ENCODE results near the gene KRT7.
A peak's percentile ranks its signal among the peaks of the same experiment; 100 is the strongest.
"Not testable (repeated sequence)": the region's sequence is repeated elsewhere in the genome, so short reads cannot be mapped to it uniquely, and the experiment has no call there.

Gene KRT7

DNA sequence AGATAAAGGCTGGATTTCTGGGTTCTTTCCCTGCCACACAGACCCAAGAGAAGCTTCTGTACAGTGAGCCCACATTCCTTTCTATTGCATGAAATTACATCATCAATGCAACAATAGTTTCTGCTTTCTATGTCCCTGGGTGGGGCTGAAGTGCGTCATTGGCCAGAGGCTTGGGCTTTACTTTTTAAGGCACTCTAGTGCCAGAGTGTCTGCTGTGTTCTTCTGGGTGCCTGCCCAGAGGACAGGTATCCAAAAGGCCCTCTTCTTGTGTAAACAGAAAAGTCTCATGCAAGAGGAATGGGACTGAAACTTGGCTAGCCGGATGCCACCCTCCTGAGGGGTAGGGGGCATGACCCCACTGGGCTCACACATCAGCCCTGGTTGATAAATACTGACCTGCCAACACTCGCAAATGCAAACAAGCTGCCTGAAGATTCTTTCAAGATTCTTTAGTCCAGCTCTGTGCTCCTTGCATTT lies 47.3 kb downstream of the KRT7 start:
- TF ChIP-seq, protein P1, sequence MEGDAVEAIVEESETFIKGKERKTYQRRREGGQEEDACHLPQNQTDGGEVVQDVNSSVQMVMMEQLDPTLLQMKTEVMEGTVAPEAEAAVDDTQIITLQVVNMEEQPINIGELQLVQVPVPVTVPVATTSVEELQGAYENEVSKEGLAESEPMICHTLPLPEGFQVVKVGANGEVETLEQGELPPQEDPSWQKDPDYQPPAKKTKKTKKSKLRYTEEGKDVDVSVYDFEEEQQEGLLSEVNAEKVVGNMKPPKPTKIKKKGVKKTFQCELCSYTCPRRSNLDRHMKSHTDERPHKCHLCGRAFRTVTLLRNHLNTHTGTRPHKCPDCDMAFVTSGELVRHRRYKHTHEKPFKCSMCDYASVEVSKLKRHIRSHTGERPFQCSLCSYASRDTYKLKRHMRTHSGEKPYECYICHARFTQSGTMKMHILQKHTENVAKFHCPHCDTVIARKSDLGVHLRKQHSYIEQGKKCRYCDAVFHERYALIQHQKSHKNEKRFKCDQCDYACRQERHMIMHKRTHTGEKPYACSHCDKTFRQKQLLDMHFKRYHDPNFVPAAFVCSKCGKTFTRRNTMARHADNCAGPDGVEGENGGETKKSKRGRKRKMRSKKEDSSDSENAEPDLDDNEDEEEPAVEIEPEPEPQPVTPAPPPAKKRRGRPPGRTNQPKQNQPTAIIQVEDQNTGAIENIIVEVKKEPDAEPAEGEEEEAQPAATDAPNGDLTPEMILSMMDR (conservative IDR thresholded peaks at IDR 0.05; ENCODE audit: low read length), result no peak

DNA sequence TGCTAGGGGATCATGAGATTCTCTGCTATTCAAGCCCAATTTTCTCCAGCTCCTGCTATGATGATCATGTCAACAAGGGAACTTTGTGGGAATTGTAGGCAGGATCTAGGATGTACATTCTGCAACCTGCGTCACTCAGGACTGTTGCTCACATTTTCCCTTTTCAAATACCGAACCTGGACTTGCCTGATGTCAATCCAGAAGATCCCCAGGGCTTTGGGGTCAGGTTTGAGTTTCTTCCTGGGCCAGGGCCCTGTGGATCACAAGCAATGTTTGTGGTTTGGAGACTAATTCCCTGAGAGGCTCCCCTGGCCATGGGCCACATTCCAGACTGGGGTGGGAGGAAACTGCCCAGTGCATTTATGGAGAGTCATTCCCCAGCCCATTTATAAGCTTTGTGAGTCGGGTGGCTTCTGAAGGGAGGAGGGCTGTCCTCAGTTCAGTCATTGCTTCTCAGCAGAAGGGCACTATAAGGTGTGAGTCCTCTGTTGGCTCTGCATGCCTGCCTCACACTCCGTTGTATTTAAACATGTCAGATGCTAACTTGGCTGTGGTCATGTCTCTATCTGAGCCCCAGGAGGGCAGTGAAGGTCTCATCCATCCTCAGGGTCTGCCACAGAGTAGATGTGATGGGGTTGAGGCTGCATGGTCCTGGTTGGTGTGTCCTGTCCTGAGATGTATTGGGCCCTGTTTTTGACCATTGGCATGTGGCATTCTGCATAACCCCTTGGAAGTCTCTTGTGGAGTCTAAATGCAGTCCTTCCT lies 47.9 kb downstream of the KRT7 start:
- DNase-seq (ENCODE audit: low read depth), result peak; percentile 99
- TF ChIP-seq, protein P1 (conservative IDR thresholded peaks at IDR 0.05; ENCODE audit: low read length), result 0 out of 2 replicates have a peak, but pooled peaks have one; percentile 1
- no peak overlapping the region for H3K4me3 ChIP-seq (ENCODE audit: low read length)

More for the DNA sequence above, 47.3 kb downstream of the KRT7 start:
- peak; percentile 97 for DNase-seq (ENCODE audit: low read depth)
- no peak overlapping the region for H3K4me3 ChIP-seq (ENCODE audit: low read length)

DNA sequence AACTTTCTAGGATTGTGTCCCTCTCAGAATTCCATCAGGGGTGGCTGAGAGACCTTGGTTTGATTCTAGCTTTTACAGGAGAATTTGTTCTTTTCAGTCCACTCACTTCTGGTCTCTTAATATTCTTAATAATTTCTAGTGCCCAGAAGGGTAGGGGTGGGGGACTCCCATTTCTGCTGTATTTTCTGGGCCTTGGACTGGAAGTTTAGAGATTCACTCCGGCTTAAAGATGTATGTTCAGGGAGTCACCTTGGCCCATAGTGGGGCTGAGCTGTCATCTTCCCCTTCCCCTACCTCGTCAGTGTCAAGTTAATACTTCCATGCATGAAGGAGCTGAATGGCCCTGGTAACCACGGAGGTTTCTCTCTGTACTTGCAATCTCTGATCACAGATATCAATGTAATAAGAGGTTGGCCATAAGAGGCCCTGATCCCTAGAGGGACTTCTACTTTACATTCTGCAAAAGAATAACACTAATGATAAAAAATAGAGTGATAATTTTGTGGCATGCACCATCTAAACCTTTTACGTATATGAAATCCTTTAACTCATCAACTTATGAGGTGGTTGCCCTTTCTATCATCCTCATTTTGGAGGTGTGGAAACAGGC lies 51.6 kb downstream of the KRT7 start:
- TF ChIP-seq, protein P1 (conservative IDR thresholded peaks at IDR 0.05; ENCODE audit: low read length), result no peak
- no peak for DNase-seq (ENCODE audit: low read depth)

DNA sequence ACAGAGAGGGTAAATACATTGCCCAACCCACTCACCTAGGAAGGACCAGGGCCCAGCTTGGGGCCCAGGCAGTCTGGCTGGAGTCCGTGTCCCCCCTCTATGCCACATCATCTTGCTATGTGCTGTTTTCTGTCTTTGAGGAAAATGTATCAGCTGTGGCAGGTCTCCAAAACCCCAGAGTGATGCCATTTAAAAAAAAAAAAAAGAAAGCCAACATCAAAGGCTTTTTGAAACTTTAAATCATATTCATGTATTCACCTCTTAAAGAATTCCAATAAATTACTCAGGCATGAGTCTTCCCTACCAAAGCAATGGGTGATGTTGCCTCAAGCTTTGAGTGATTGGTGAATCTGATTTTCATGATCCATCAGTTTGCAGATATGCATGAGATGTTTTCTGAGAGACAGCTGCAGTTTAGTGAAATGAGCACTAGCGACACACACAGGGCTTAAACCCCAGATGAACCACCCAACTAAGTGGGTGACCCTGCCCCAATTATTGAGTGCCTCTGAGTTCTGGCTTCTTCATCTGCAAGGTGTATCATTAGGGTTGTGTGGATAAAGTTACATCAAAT lies 52.2 kb downstream of the KRT7 start:
- DNase-seq (ENCODE audit: low read depth), result peak; percentile 48
- TF ChIP-seq, protein P1 (conservative IDR thresholded peaks at IDR 0.05; ENCODE audit: low read length), result no peak
- H3K4me3 ChIP-seq (ENCODE audit: low read length), result no peak overlapping the region

More for the DNA sequence above, 51.6 kb downstream of the KRT7 start:
- no peak overlapping the region for H3K4me3 ChIP-seq (ENCODE audit: low read length)

DNA sequence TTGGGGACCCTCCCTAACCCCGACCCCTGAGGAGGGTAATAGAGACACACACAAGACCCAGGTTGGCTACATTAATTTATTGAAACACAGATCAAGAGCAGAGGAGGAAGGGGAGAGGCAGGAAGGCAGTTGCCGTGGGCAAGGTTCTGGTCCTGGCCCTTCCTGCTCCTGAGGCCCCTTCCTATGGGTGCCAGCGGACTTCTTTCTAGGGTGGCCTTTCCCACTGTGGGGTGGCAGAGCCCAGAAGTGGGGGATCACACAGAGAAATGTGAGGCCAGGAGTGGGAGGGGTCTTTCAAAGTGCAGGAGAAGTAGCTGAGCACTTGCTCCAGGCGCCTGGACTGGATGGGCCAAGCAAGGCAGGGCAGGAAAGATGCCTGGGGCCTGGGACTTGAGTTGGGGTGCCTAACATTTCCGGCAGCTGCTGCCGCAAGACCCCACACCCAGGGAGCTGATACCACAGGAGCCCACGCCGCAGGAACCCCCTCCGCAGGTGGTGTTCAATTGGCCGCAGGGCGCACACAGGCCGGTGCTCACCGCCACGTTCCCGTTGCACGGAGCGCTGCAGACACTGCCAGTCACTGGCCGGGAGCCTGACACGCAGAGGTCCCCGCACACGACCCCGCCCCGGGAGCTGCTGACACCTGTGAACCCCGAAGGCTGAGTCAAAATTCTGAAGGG lies 52.9 kb downstream of the KRT7 start:
- TF ChIP-seq, protein P1 (conservative IDR thresholded peaks at IDR 0.05; ENCODE audit: low read length), result no peak
- DNase-seq (ENCODE audit: low read depth), result no peak
- no peak overlapping the region for H3K4me3 ChIP-seq (ENCODE audit: low read length)

DNA sequence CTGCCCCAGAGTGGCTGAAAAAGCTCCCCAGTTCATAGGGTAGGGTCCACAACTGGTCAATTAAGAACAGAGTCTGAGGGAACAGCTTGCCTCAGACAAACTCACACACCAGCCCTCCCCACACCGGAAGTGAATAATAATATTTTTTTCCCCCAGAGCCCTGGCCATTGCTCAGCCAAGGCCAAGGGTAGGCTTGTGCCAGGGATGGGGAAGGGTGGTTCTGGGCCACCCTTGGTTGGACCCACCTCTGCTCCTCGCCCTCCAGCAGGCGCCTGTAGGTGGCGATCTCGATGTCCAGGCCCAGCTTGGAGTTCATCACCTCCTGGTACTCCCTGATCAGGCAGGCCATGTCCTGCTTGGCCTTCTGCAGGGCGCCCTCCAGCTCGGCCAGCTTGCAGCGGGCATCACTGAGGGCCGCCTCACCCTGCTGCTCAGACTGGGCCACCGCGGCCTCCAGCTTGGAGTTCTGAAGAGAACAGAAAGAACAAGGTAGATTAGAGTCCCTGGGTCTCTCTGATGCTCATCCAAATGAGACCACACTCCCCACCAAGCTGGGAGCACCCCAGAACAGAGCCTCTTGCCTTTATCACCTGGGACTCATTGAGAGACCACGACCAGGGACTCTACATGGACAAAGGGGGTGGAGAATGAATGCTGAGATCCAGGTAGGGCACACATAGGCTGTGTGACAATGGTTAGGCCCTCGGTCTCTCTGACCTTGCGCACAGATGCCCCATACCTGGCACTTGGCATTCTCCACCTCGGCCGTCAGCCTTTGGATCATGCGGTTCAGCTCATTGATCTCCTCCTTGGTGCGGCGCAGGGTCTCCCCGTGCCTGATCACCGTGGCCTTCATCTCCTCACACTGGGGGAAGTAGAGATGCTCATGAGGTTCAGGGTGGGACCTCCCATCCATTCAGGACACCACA lies 54.1 kb downstream of the KRT7 start:
- not testable (repeated sequence) for H3K4me3 ChIP-seq (ENCODE audit: low read length); DNase-seq (ENCODE audit: low read depth)

DNA sequence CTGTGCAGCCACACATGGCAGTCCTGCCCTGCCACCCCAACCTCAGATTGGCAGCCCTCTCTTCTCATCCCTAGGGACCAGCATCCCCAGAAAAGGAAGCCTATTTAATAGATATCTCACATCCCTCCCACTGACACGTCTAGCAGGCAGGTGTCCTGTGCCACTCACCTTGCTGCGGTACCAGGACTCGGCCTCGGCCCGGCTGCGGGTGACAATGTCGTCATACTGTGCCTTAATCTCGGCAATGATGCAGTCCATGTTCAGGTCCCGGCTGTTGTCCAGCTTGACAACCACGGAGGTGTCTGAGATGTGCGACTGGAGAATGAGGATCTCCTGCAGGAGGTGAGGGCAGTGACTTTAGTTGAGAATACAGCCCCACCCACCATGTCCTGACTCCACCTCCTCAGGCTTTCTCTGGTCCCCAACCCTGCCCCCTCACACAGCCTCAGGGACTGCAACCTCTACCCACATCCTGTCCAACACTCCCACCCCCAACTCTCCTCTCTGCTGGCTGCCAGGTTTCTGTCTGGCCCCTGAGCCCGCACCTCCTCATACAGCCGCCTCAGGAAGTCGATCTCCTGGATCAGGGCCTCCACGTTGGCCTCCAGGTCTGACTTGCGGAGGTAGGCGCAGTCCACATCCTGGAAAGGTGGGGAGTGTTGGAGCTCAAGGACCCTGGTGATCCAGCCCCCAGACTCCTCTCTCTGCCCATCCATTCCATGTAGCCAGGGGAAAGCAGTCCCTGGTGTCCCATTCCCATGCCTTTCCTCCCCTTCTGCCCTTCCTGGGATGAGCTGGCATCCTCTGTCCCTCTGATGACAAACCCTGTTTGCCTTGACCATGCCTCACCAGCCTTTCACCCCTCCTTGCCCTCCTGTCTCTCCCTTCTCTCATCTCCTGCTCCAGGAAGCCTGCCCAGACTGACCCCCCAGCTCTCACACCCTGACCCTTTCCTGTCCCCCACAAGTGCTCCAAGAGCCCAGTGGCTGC lies 55.1 kb downstream of the KRT7 start:
- not testable (repeated sequence) for DNase-seq (ENCODE audit: low read depth); H3K4me3 ChIP-seq (ENCODE audit: low read length)

DNA sequence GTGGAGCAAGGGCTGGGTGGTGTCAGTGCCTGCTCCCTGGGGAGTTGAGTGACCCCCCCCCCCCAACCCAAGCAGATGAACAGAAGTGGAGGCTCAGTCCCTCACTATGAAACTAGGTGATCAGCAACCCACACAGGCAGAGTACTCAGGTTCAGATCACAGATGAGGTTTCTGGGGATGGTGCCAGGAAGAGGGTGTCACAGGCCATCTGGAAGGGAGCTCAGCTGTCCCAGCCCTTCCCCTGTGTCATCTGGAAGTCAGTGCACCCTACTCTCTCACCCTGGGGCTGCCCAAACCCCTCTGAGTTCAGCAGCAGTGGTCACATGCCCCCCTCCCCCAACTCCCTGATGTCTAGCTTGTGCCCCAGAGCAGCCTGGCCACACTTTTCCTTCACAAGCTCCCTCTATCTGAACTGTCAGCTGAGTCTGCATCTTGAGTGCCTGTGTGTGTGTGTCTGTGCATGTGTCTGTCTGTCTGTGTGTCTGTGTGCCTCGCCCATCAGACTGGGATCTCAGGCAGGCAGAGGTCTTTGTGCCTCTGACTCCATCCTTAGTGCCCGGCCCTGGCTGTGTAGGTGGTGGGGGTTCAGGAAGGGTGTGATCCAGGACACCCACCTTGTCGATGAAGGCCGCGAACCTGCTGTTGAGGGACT lies 57.6 kb downstream of the KRT7 start:
- DNase-seq (ENCODE audit: low read depth); H3K4me3 ChIP-seq (ENCODE audit: low read length): not testable (repeated sequence)
